ENCODE measurements around the gene TMEM94.

TMEM94 gene

DNA sequence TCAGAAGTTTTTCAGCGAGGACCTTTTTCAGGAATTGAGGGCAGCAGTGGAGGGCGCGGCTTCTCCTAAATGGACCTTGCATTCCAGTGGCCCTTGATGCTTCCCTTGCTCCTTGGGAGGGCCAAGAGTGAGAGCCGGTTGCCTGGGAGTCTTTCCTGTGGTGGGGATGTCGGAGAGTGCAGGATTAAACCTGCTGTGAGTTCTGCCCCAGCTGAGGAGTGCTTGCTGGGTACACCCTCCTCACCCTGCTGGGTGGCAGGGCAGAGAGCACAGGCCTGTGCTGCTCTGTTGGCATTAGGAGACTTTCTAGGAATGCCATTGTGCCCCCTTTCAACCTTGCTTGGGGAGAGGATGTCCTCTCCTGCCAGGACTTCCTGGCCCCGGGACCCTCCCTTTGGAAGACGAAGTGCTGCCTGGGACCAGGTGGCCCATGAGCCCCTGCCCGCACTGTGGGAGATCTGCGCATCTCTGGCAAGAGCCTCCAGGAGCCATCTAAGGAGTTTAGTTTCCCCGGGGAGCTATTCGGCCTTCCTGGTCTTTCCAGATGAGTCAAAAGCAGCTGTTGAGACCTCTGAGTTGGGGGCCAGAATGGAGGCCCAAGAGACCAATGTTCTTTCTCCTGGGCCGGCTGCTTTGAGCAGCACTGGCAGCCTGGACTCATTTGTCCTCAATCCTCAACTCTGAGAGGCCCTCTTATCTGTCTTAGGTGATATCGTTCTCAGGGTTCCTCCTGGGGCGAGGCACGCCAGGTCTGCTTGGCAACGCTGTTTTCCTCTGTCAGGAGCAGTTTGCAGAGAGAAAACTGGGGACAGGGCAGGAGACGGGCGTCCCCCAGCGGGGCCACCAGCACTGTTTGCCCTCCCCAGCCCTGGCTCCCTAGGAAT lies 74.6 kb downstream of the TMEM94 start:
- no peak overlapping the region for H3K4me3 ChIP-seq (ENCODE audit: low read depth, low read length)
- no peaks in the 10 kb centered on the region for H3K9me3 ChIP-seq (ENCODE audit: control insufficient read depth, insufficient read depth, low read length)
- H3K9ac ChIP-seq (ENCODE audit: low read depth, low read length): no peak overlapping the region
- H3K27me3 ChIP-seq (ENCODE audit: control insufficient read depth, insufficient read depth, low read length): peaks cover 3% of the 10 kb centered on the region
- no peaks in the 10 kb centered on the region for H3K36me3 ChIP-seq (ENCODE audit: control insufficient read depth, insufficient read depth, low read length)
- H3K4me1 ChIP-seq (ENCODE audit: control insufficient read depth, insufficient read depth, low read length): peaks cover 2% of the 10 kb centered on the region

DNA sequence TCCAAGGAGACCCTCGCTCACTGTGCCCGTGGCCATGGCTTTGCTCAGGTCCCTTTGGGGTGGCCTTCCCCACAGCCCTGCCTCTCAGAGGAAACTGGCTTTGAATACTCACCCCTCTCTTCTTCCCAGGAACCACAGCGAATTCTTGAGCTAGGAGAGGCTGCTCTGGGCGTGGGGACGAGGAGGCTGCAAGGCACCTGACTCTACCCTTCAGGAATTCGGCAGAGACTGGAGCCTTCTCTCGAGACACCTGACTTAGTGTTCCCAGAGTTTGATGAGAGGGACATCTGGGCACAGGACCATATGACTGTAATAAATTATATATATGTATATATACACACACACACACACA lies 75.3 kb downstream of the TMEM94 start:
- H3K4me1 ChIP-seq (ENCODE audit: control insufficient read depth, insufficient read depth, low read length): peaks cover 2% of the 10 kb centered on the region
- peaks cover 3% of the 10 kb centered on the region for H3K27me3 ChIP-seq (ENCODE audit: control insufficient read depth, insufficient read depth, low read length)
- no peak overlapping the region for H3K9ac ChIP-seq (ENCODE audit: low read depth, low read length)
- no peak overlapping the region for H3K4me3 ChIP-seq (ENCODE audit: low read depth, low read length)
- no peaks in the 10 kb centered on the region for H3K36me3 ChIP-seq (ENCODE audit: control insufficient read depth, insufficient read depth, low read length)
- H3K9me3 ChIP-seq (ENCODE audit: control insufficient read depth, insufficient read depth, low read length): no peaks in the 10 kb centered on the region

DNA sequence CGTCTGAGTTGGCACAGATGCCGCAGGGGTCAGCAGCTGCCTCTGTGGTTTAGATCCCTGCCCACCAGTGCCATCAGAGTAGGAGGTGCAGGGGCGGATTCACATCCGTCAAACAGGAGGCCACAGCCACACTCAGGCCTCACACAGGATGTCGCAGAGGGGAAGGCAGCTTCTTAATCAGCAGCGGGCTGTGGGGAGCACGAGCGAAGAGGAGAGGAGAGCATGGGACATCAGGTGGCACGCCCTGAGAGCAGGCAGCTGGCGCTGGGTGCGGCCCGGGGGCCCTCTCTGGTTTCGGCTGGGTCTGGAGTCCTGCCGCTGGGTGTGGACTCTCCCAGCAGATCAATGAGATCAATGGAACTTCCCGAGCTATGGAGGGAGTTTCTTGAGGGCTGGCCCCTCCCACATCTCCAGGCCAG lies 78.7 kb downstream of the TMEM94 start:
- Histone ChIP-seq H3K36me3 (ENCODE audit: control insufficient read depth, insufficient read depth, low read length) (no peaks in the 10 kb centered on the region), H3K9ac (ENCODE audit: low read depth, low read length) (no peak overlapping the region), H3K4me1 (ENCODE audit: control insufficient read depth, insufficient read depth, low read length) (peaks cover 2% of the 10 kb centered on the region), H3K27me3 (ENCODE audit: control insufficient read depth, insufficient read depth, low read length) (no peaks in the 10 kb centered on the region), H3K4me3 (ENCODE audit: low read depth, low read length) (no peak overlapping the region), H3K9me3 (ENCODE audit: control insufficient read depth, insufficient read depth, low read length) (no peaks in the 10 kb centered on the region)

DNA sequence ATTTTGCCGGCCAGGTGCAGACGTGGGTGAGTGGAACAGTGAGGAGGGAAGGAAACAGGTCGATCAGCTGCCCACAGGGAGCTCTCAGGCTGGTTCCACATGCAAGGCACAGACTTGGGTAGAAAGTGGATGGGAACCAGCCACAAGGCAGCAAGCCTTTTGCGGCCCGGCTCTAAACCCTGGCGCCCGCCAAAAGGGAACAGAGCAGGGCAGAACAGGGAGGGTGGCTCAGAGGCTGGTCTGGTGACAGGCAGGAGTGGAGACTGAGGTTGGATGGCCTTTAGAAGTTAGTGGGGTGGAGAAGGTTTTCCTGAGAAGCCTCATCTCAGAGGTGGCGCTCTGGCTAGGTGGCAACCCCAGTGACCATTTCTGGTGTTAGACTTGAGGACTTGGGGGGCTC lies 79.4 kb downstream of the TMEM94 start:
- Histone ChIP-seq H3K9ac (ENCODE audit: low read depth, low read length) (no peak overlapping the region), H3K4me3 (ENCODE audit: low read depth, low read length) (no peak overlapping the region), H3K4me1 (ENCODE audit: control insufficient read depth, insufficient read depth, low read length) (peaks cover 2% of the 10 kb centered on the region), H3K27me3 (ENCODE audit: control insufficient read depth, insufficient read depth, low read length) (no peaks in the 10 kb centered on the region), H3K36me3 (ENCODE audit: control insufficient read depth, insufficient read depth, low read length) (no peaks in the 10 kb centered on the region), H3K9me3 (ENCODE audit: control insufficient read depth, insufficient read depth, low read length) (no peaks in the 10 kb centered on the region)

DNA sequence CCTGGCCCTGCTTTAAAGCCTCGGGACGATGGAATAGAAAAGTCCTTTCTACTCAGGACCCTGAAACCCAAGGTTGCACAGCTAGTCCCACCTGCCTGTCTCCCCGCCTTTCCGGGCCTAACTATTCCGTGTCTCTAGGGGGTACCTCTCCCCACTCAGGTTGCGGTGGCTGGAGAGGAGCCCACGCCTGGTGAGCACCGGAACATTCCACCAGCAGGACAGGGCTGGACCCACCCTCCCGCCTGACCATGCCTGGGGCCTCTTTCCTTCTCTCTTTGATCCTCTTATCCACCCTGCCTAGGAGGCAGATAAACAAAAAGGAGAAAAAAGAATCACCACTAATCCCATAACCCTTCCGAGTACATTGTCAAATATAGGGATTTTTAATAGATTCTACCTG lies 79.9 kb downstream of the TMEM94 start:
- H3K36me3 ChIP-seq (ENCODE audit: control insufficient read depth, insufficient read depth, low read length): no peaks in the 10 kb centered on the region
- H3K9ac ChIP-seq (ENCODE audit: low read depth, low read length): no peak overlapping the region
- H3K4me3 ChIP-seq (ENCODE audit: low read depth, low read length): no peak overlapping the region

DNA sequence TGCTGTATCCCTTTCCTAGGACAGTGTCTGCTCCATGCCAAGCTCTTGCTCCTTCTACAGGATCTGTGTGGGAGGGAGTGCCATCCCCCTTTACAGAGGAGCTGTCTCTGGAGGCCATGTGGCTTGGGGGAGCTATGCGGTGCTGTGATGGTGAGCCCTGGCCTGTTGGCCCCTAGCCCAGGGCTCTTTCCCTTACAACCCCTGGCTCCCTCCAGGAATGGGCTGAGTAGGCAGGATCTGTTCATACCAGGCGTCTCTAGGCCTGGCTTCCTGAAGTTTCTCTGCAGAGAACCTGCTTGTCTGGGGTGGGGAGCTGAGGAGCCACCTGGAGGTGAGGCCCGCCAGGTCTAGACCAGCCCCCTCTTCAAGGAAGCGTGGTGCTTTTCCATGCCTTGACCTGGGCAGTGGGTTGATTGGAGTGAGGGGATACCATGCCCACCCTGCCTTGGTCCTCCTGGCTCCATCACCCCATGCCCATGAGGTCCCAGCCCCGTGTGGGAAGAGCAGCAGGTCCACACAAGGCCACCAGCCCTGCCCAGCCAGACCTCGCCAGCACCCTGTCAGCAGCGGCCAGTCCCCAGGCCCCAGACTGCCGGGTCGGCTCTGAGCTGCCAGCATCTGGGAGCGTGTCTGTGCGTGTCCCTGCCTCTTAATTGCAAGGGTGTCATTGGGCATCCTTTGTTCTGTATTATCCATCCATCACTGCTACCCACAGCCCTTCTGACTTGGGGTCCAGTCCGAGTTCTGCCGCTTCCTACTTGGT lies 83.7 kb downstream of the TMEM94 start:
- H3K9me3 ChIP-seq (ENCODE audit: control insufficient read depth, insufficient read depth, low read length): no peaks in the 10 kb centered on the region
- no peaks in the 10 kb centered on the region for H3K36me3 ChIP-seq (ENCODE audit: control insufficient read depth, insufficient read depth, low read length)
- no peak overlapping the region for H3K4me3 ChIP-seq (ENCODE audit: low read depth, low read length)
- peaks cover 2% of the 10 kb centered on the region for H3K4me1 ChIP-seq (ENCODE audit: control insufficient read depth, insufficient read depth, low read length)
- H3K27me3 ChIP-seq (ENCODE audit: control insufficient read depth, insufficient read depth, low read length): no peaks in the 10 kb centered on the region
- no peak overlapping the region for H3K9ac ChIP-seq (ENCODE audit: low read depth, low read length)

More for the DNA sequence above, 79.9 kb downstream of the TMEM94 start:
- H3K9me3 ChIP-seq (ENCODE audit: control insufficient read depth, insufficient read depth, low read length): no peaks in the 10 kb centered on the region
- peaks cover under 1% of the 10 kb centered on the region for H3K4me1 ChIP-seq (ENCODE audit: control insufficient read depth, insufficient read depth, low read length)
- no peaks in the 10 kb centered on the region for H3K27me3 ChIP-seq (ENCODE audit: control insufficient read depth, insufficient read depth, low read length)

DNA sequence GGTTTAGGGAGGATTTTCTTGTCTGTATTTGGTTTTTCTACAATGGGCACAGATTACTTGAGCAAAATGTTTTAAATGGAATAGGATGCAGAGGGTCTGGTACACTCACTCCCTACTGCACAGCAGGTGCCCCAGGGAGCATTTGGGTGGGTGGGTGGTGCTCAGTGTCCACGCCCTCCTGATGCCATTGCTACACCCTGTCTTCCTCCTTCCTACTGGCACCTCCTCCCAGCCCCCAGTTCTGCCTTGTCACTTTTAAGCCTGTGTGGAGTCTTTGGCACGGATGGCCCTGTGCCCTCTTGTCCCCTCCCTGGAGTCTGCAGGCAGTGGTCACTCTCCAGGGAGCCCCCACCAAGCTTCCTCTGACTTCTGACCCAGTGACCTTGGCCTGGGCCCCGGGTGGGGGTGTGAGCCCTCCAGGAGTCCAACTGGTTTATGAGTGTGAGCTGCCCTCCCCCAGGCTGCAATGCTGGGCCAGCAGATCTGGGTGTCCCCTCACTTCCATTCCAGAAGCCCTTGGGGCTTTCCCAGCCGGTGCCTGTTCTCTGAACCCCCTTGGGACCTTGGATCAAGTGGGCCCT lies 84.6 kb downstream of the TMEM94 start:
- no peak overlapping the region for H3K9ac ChIP-seq (ENCODE audit: low read depth, low read length)
- H3K9me3 ChIP-seq (ENCODE audit: control insufficient read depth, insufficient read depth, low read length): no peaks in the 10 kb centered on the region
- no peaks in the 10 kb centered on the region for H3K36me3 ChIP-seq (ENCODE audit: control insufficient read depth, insufficient read depth, low read length)
- no peak overlapping the region for H3K4me3 ChIP-seq (ENCODE audit: low read depth, low read length)
- peaks cover 4% of the 10 kb centered on the region for H3K4me1 ChIP-seq (ENCODE audit: control insufficient read depth, insufficient read depth, low read length)
- no peaks in the 10 kb centered on the region for H3K27me3 ChIP-seq (ENCODE audit: control insufficient read depth, insufficient read depth, low read length)

DNA sequence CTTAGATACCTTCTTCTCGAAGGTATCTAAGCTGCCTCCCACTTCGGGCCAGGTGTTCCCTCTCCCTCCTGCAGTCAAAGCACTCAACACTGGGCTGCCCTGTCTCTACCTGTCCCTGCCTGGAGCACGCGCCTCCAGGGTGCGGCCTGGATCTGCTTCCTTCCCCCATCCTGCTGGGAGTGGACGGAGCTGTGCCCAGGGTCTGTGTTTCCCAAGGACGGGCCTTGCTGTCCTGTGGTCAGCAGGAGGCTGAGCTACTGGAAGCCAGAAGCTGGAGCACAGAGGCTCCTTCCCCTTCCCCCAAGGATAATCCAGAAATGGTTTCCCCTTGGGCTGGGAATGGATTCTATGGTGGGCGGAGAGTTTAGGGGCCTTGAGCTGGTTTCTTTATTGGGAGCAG lies 85.8 kb downstream of the TMEM94 start:
- Histone ChIP-seq H3K36me3 (ENCODE audit: control insufficient read depth, insufficient read depth, low read length) (no peaks in the 10 kb centered on the region), H3K9me3 (ENCODE audit: control insufficient read depth, insufficient read depth, low read length) (no peaks in the 10 kb centered on the region), H3K4me3 (ENCODE audit: low read depth, low read length) (no peak overlapping the region), H3K27me3 (ENCODE audit: control insufficient read depth, insufficient read depth, low read length) (no peaks in the 10 kb centered on the region), H3K4me1 (ENCODE audit: control insufficient read depth, insufficient read depth, low read length) (peaks cover 4% of the 10 kb centered on the region), H3K9ac (ENCODE audit: low read depth, low read length) (no peak overlapping the region)

DNA sequence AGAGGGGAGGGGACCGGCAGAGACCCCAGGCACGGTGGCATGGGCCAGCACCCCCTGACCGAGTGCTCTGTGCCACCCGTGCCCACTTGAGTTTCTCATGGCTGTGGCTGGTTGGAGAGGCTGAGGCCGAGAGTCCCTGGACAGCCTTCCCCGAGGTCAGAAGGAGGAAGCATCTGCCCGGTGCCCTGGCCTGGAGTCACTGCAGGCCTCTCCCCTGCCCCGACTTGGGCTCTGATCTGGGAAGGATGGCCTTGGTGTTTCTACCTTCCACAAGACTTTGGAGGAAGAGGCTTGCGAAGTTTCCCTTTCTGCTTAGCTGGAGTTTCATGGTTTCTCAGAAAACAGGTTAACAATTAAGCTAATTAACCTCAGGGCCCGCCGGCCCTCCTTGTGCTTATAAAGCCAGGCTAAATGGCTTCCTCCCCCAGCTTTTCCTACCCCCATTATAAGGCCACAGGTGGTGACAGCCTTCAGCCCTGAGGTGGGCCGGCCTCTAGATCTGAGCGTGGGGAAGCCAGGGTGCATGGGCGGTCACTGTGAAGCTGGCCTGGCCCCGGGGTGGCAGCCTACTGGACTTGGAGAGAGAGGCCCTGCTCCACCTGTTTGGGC lies 86.4 kb downstream of the TMEM94 start:
- H3K27me3 ChIP-seq (ENCODE audit: control insufficient read depth, insufficient read depth, low read length): no peaks in the 10 kb centered on the region
- H3K9ac ChIP-seq (ENCODE audit: low read depth, low read length): no peak overlapping the region
- no peaks in the 10 kb centered on the region for H3K36me3 ChIP-seq (ENCODE audit: control insufficient read depth, insufficient read depth, low read length)
- no peaks in the 10 kb centered on the region for H3K9me3 ChIP-seq (ENCODE audit: control insufficient read depth, insufficient read depth, low read length)
- H3K4me3 ChIP-seq (ENCODE audit: low read depth, low read length): no peak overlapping the region
- peaks cover 4% of the 10 kb centered on the region for H3K4me1 ChIP-seq (ENCODE audit: control insufficient read depth, insufficient read depth, low read length)

DNA sequence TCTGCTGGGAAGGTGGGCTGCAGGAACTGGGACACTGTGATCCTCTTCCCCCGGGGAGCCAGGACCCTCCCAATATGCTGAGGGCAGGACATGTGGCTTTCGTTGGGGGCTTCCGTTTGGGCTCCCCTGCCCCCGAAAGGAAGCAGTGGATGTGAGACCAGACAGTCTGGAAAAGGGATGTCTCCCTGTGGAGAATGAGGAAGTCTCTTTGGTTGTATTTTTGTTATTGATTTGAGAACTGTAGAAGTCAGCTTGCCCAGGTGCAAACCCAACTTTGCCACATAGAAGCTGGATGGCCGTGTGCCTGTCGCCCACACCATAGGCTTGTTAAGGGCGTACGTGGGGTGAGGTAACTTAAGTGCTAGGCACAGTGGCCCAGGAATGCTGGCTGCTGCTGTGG lies 87.8 kb downstream of the TMEM94 start:
- Histone ChIP-seq H3K36me3 (ENCODE audit: control insufficient read depth, insufficient read depth, low read length) (no peaks in the 10 kb centered on the region), H3K4me3 (ENCODE audit: low read depth, low read length) (no peak overlapping the region), H3K27me3 (ENCODE audit: control insufficient read depth, insufficient read depth, low read length) (no peaks in the 10 kb centered on the region), H3K9me3 (ENCODE audit: control insufficient read depth, insufficient read depth, low read length) (no peaks in the 10 kb centered on the region), H3K9ac (ENCODE audit: low read depth, low read length) (no peak overlapping the region), H3K4me1 (ENCODE audit: control insufficient read depth, insufficient read depth, low read length) (peaks cover 7% of the 10 kb centered on the region)

DNA sequence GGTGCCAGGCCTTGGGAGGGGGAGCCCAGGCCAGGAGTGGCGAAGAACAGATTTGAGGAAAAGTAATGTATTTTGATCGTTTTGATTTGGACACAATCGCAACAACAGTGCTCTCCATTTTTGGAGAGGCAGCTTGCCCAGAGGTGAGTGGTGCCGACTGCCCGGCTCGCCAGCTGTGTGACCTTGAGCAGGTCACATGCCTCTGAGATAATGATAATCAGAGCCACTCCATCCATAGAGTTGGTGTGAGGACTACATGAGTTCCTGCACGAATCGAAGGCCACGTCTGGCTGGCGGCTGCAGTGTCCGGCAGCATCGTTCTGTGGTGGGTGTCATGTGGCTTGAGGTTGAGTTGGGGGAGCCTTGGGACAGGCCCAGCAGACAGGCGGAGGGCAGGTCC lies 89.7 kb downstream of the TMEM94 start:
- Histone ChIP-seq H3K4me1 (ENCODE audit: control insufficient read depth, insufficient read depth, low read length) (peaks cover 14% of the 10 kb centered on the region), H3K36me3 (ENCODE audit: control insufficient read depth, insufficient read depth, low read length) (no peaks in the 10 kb centered on the region), H3K27me3 (ENCODE audit: control insufficient read depth, insufficient read depth, low read length) (no peaks in the 10 kb centered on the region), H3K4me3 (ENCODE audit: low read depth, low read length) (no peak overlapping the region), H3K9ac (ENCODE audit: low read depth, low read length) (no peak overlapping the region), H3K9me3 (ENCODE audit: control insufficient read depth, insufficient read depth, low read length) (no peaks in the 10 kb centered on the region)
